Esophagus (tissue), 2 donors: Measurements from ENCODE around the gene PDGFRB. TPM values are rescaled to one million over a fixed set of nuclear protein-coding genes. Genes with fewer than 3 reads are reported as not detected.
A peak's percentile ranks its signal among the peaks of the same experiment; 100 is the strongest.

ENCODE experiments used
- H3K27ac ChIP-seq, 2 donors: one replicate each; pipeline ENCODE4 v1.5.1; 2013; ENCODE audit warnings: low read depth in 2 of 2, mild to moderate bottlenecking in 2 of 2, inconsistent platforms in 1 of 2, low read length in 1 of 2, moderate library complexity in 1 of 2
- H3K27me3 ChIP-seq, 2 donors: one replicate each; pipeline ENCODE4 v1.6.1; 2013; ENCODE audit warnings: low read length in 2 of 2, control low read depth in 1 of 2, mild to moderate bottlenecking in 1 of 2; ENCODE audit not compliant: insufficient read depth in 2 of 2, control insufficient read depth in 1 of 2
- H3K36me3 ChIP-seq, 2 donors: one replicate each; pipeline ENCODE4 v1.6.1; 2013; ENCODE audit warnings: low read length in 1 of 2; ENCODE audit not compliant: control insufficient read depth in 2 of 2, insufficient read depth in 2 of 2
- H3K4me1 ChIP-seq, 2 donors: one replicate each; pipeline ENCODE4 v1.6.1; 2013; ENCODE audit warnings: low read length in 1 of 2; ENCODE audit not compliant: control insufficient read depth in 2 of 2, insufficient read depth in 2 of 2
- H3K4me3 ChIP-seq, 2 donors: one replicate each; pipeline ENCODE4 v1.5.1; 2013; ENCODE audit warnings: low read length in 2 of 2, mild to moderate bottlenecking in 2 of 2, low read depth in 1 of 2, moderate library complexity in 1 of 2
- H3K9me3 ChIP-seq, 2 donors: one replicate each; pipeline ENCODE4 v1.6.1; 2013; ENCODE audit warnings: mild to moderate bottlenecking in 2 of 2, low read depth in 1 of 2, low read length in 1 of 2, moderate library complexity in 1 of 2; ENCODE audit not compliant: control insufficient read depth in 2 of 2, insufficient read depth in 1 of 2
- WGBS, 2 donors: extraction: QIAGEN DNeasy Blood & Tissue Kit; methylation state at CpG; one replicate each; pipeline ENCODE4 v1.1.7; 2013; 5-methylcytosine and 5-hydroxymethylcytosine counted together
- polyA plus RNA-seq, 2 donors: library from polyadenylated mRNA; stranded (reverse); fragments of 200-250 nt; gene quantifications; one replicate each; pipeline ENCODE4 v1.2.3, GENCODE V29; 2013
- donor health status: healthy with polysubstance abuse.
- donor health status: Bipolar disorder and iron deficiency.

Gene PDGFRB
- polyA plus RNA-seq, 2 donors = 7.9 to 9.6 TPM

- H3K27me3 ChIP-seq = no peaks in the 10 kb centered on the region
- H3K4me3 ChIP-seq = no peak overlapping the region
- 75 to 77% methylated on average over 21 of the region's 21 CpGs for WGBS, 2 donors
- no peak overlapping the region for H3K27ac ChIP-seq
- no peaks in the 10 kb centered on the region for H3K9me3 ChIP-seq
- no peaks in the 10 kb centered on the region for H3K36me3 ChIP-seq
- peaks cover under 1 to 16% of the 10 kb centered on the region in 2 donors for H3K4me1 ChIP-seq
These were observed 19.9 kb downstream of the PDGFRB start for GRCh38 chr5:150135557-150136304.

GRCh38 chr5:150134198-150134588 lies 21.5 kb downstream of the PDGFRB start:
- 44 to 52% methylated on average over 7 of the region's 7 CpGs for WGBS, 2 donors
- Histone ChIP-seq H3K36me3 (no peaks in the 10 kb centered on the region), H3K27me3 (no peaks in the 10 kb centered on the region), H3K4me1 (peaks cover 0 to 14% of the 10 kb centered on the region in 2 donors), H3K27ac (no peak overlapping the region), H3K4me3 (no peak overlapping the region), H3K9me3 (no peaks in the 10 kb centered on the region)

- no peak overlapping the region for H3K27ac ChIP-seq
- H3K9me3 ChIP-seq = no peaks in the 10 kb centered on the region
- H3K36me3 ChIP-seq = no peaks in the 10 kb centered on the region
- H3K4me3 ChIP-seq = no peak overlapping the region
- H3K27me3 ChIP-seq = no peaks in the 10 kb centered on the region
- 73 to 78% methylated on average over 16 of the region's 16 CpGs for WGBS, 2 donors
- peaks cover 0 to 14% of the 10 kb centered on the region in 2 donors for H3K4me1 ChIP-seq
These were observed 22.0 kb downstream of the PDGFRB start for GRCh38 chr5:150133581-150134197.

DNA sequence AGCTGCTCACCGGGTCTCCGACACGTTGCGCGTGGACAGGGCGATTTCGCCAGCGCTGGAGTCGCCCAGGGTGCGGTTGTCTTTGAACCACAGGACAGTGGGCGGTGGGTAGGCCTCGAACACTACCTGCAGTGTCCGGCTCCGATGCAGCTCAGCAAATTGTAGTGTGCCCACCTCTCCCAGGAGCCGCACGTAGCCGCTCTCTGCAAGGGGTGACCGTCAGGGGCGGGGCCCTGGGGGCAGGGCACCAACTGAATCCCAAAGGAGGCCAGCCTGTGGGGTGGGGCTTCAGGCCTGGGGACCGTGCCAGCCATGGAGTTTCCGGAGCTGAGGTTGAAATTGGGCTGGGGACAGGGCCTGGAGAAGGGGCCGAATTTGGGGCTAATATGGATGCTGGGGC lies 22.9 kb downstream of the PDGFRB start:
- H3K9me3 ChIP-seq = no peaks in the 10 kb centered on the region
- H3K4me3 ChIP-seq = no peak overlapping the region
- H3K27me3 ChIP-seq = no peaks in the 10 kb centered on the region
- H3K27ac ChIP-seq = no peak overlapping the region
- peaks cover 0 to 12% of the 10 kb centered on the region in 2 donors for H3K4me1 ChIP-seq
- WGBS, 2 donors = 86 to 88% methylated on average over 22 of the region's 22 CpGs
- H3K36me3 ChIP-seq = no peaks in the 10 kb centered on the region

- H3K27me3 ChIP-seq = no peaks in the 10 kb centered on the region
- peaks cover 0 to 11% of the 10 kb centered on the region in 2 donors for H3K4me1 ChIP-seq
- WGBS, 2 donors = 59 to 60% methylated on average over 12 of the region's 12 CpGs
- H3K9me3 ChIP-seq = no peaks in the 10 kb centered on the region
- H3K36me3 ChIP-seq = no peaks in the 10 kb centered on the region
- no peak overlapping the region for H3K4me3 ChIP-seq
- H3K27ac ChIP-seq = peak overlapping the region in 1 of 2 donors; percentile 29
These were observed 23.5 kb downstream of the PDGFRB start for GRCh38 chr5:150131978-150132694.

DNA sequence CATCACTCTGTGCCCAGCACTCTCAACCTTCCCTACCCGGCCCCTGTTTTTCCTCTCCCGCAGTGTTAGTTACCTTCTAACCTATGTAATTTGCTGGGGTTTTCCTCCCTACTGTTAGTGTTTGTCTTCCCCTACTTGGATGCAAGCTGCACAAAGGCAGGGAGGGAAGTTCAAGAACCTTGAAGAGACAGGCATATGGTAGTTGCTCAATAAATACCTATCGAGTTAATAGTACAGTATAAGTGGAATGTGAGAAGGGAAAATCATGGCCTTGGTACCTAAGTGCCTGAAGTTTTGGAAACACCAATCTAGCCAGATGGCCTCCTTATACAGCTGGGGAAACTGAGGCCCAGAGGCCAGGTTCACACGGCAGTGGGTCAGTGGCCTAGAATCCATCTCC lies 24.2 kb downstream of the PDGFRB start:
- 85 to 86% methylated on average over 4 of the region's 4 CpGs for WGBS, 2 donors

DNA sequence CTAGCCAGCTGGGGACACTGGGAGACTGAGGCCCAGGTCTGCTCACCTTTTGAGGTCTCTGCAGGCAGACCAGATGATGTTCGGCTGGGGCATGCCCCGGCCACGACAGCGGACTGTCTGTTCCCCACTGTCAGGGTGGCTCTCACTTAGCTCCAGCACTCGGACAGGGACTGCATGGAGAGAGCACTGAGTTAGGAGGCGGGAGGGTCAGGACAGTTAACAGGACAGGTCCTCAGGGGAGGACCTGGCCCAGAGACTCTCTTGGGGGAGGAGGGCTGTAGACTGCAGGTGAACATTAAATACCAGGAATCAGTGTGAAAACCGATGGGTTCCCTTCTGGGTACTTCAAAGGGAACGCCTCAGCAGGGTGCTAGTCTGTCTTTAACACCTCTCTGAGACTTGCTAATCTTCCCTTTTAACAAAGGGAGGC lies 25.1 kb downstream of the PDGFRB start:
- 80% methylated on average over 8 of the region's 8 CpGs for WGBS, 2 donors
- H3K27me3 ChIP-seq = no peaks in the 10 kb centered on the region
- no peak overlapping the region for H3K4me3 ChIP-seq
- H3K36me3 ChIP-seq = peaks cover 0 to 5% of the 10 kb centered on the region in 2 donors
- peaks cover 0 to 10% of the 10 kb centered on the region in 2 donors for H3K4me1 ChIP-seq
- no peak overlapping the region for H3K27ac ChIP-seq
- no peaks in the 10 kb centered on the region for H3K9me3 ChIP-seq

More for the DNA sequence above, 24.2 kb downstream of the PDGFRB start:
- Histone ChIP-seq H3K27me3 (no peaks in the 10 kb centered on the region), H3K36me3 (peaks cover 0 to 3% of the 10 kb centered on the region in 2 donors), H3K4me3 (no peak overlapping the region), H3K9me3 (no peaks in the 10 kb centered on the region), H3K4me1 (peaks cover 0 to 10% of the 10 kb centered on the region in 2 donors), H3K27ac (no peak overlapping the region)

- Histone ChIP-seq H3K9me3 (no peaks in the 10 kb centered on the region), H3K27me3 (no peaks in the 10 kb centered on the region), H3K4me3 (peak overlapping the region; percentile 4 to 44), H3K4me1 (peaks cover 0 to 10% of the 10 kb centered on the region in 2 donors), H3K27ac (no peak overlapping the region), H3K36me3 (peaks cover 0 to 5% of the 10 kb centered on the region in 2 donors)
- WGBS, 2 donors = 29 to 30% methylated on average over 25 of the region's 25 CpGs
These were observed 25.7 kb downstream of the PDGFRB start for GRCh38 chr5:150129813-150130492.

GRCh38 chr5:150129454-150129812 lies 26.2 kb downstream of the PDGFRB start:
- no peaks in the 10 kb centered on the region for H3K9me3 ChIP-seq
- no peaks in the 10 kb centered on the region for H3K27me3 ChIP-seq
- H3K27ac ChIP-seq = no peak overlapping the region
- H3K4me3 ChIP-seq = peak overlapping the region in 1 of 2 donors; percentile 44
- WGBS, 2 donors = 53 to 58% methylated on average over 8 of the region's 8 CpGs
- peaks cover 0 to 10% of the 10 kb centered on the region in 2 donors for H3K4me1 ChIP-seq
- peaks cover 0 to 5% of the 10 kb centered on the region in 2 donors for H3K36me3 ChIP-seq
